ELF-1 (cell line): ENCODE data around the gene COL4A1.
A peak's percentile ranks its signal among the peaks of the same experiment; 100 is the strongest.
"Not testable (repeated sequence)": the region's sequence is repeated elsewhere in the genome, so short reads cannot be mapped to it uniquely, and the experiment has no call there.

Source experiments
- DNase-seq: peaks from one replicate; pipeline ENCODE4 v3.0.0-alpha.2; 2016; ENCODE audit warnings: low read depth, low spot score

Gene COL4A1

GRCh38 chr13:110323172-110323891 is 16.4 kb upstream of the COL4A1 start:
- no peak for DNase-seq

- DNase-seq, result no peak
Measured at GRCh38 chr13:110322828-110323171, 15.8 kb upstream of the COL4A1 start.

- no peak for DNase-seq
Measured at GRCh38 chr13:110322126-110322827, 15.3 kb upstream of the COL4A1 start.

GRCh38 chr13:110321573-110321972 is 14.6 kb upstream of the COL4A1 start:
- not testable (repeated sequence) for DNase-seq

GRCh38 chr13:110320645-110321044 is 13.7 kb upstream of the COL4A1 start:
- no peak for DNase-seq

GRCh38 chr13:110319774-110320509 is 13.0 kb upstream of the COL4A1 start:
- DNase-seq, result peak; percentile 57

- no peak for DNase-seq
Measured at GRCh38 chr13:110319397-110319773, 12.4 kb upstream of the COL4A1 start.

- no peak for DNase-seq
Measured at GRCh38 chr13:110318920-110319319, 12.0 kb upstream of the COL4A1 start.

- no peak for DNase-seq
Measured at GRCh38 chr13:110317496-110318195, 10.7 kb upstream of the COL4A1 start.

- no peak for DNase-seq
Measured at GRCh38 chr13:110317093-110317492, 10.1 kb upstream of the COL4A1 start.

GRCh38 chr13:110316196-110316595 is 9.2 kb upstream of the COL4A1 start:
- DNase-seq, result no peak

- DNase-seq, result no peak
Measured at GRCh38 chr13:110314516-110315245, 7.7 kb upstream of the COL4A1 start.

GRCh38 chr13:110313733-110314132 is 6.8 kb upstream of the COL4A1 start:
- peak; percentile 63 for DNase-seq

- not testable (repeated sequence) for DNase-seq
Measured at GRCh38 chr13:110313261-110313660, 6.3 kb upstream of the COL4A1 start.

- DNase-seq, result peak; percentile 81
Measured at GRCh38 chr13:110312339-110313031, 5.5 kb upstream of the COL4A1 start.

- DNase-seq, result peak; percentile 44
Measured at GRCh38 chr13:110311443-110312338, 4.7 kb upstream of the COL4A1 start.

- DNase-seq, result no peak
Measured at GRCh38 chr13:110310541-110311442, 3.8 kb upstream of the COL4A1 start.

- peak; percentile 37 for DNase-seq
Measured at GRCh38 chr13:110309661-110310524, 2.9 kb upstream of the COL4A1 start.
